ENCODE data around the gene GARS1.

Gene GARS1

GRCh38 chr7:30656006-30656957 is 61.6 kb downstream of the GARS1 start:
- no peak for DNase-seq

- DNase-seq = no peak
These were observed 62.5 kb downstream of the GARS1 start for GRCh38 chr7:30657131-30657530.

GRCh38 chr7:30658479-30659074 is 63.9 kb downstream of the GARS1 start:
- DNase-seq = no peak

GRCh38 chr7:30659312-30659711 is 64.6 kb downstream of the GARS1 start:
- DNase-seq = peak; percentile 5

- DNase-seq = no peak
These were observed 65.9 kb downstream of the GARS1 start for GRCh38 chr7:30660331-30661255.

GRCh38 chr7:30661926-30662325 is 67.2 kb downstream of the GARS1 start:
- DNase-seq = no peak

GRCh38 chr7:30662431-30662939 is 67.8 kb downstream of the GARS1 start:
- no peak for DNase-seq

- no peak for DNase-seq
These were observed 68.7 kb downstream of the GARS1 start for GRCh38 chr7:30663414-30663813.

- no peak for DNase-seq
These were observed 69.7 kb downstream of the GARS1 start for GRCh38 chr7:30664184-30664885.

GRCh38 chr7:30665043-30665442 is 70.4 kb downstream of the GARS1 start:
- no peak for DNase-seq

- no peak for DNase-seq
These were observed 70.8 kb downstream of the GARS1 start for GRCh38 chr7:30665449-30665848.

GRCh38 chr7:30667172-30667571 is 72.5 kb downstream of the GARS1 start:
- no peak for DNase-seq

GRCh38 chr7:30668102-30668501 is 73.4 kb downstream of the GARS1 start:
- DNase-seq = no peak

- DNase-seq = no peak
These were observed 77.3 kb downstream of the GARS1 start for GRCh38 chr7:30671793-30672465.

- DNase-seq = no peak
These were observed 79.7 kb downstream of the GARS1 start for GRCh38 chr7:30674420-30674819.

GRCh38 chr7:30674876-30675275 is 80.2 kb downstream of the GARS1 start:
- DNase-seq = no peak

GRCh38 chr7:30678805-30679204 is 84.1 kb downstream of the GARS1 start:
- no peak for DNase-seq

GRCh38 chr7:30679664-30680063 is 85.0 kb downstream of the GARS1 start:
- DNase-seq = no peak

- DNase-seq = no peak
These were observed 86.7 kb downstream of the GARS1 start for GRCh38 chr7:30681331-30681797.

GRCh38 chr7:30681815-30682211 is 87.1 kb downstream of the GARS1 start:
- no peak for DNase-seq
